Fibroblast of peridontal ligament (primary cell): ENCODE measurements around the gene MGAT3.
A peak's percentile ranks its signal among the peaks of the same experiment; 100 is the strongest.

Experiments
- DNase-seq: peaks from one replicate; pipeline ENCODE4 v3.0.0-alpha.2; 2010; ENCODE audit errors: extremely low read depth

Gene MGAT3

GRCh38 chr22:39428597-39429071 lies 28.2 kb upstream of the MGAT3 start:
- DNase-seq = no peak

GRCh38 chr22:39429186-39429585 lies 27.6 kb upstream of the MGAT3 start:
- no peak for DNase-seq

- no peak for DNase-seq
Observed at GRCh38 chr22:39429916-39430575, 26.8 kb upstream of the MGAT3 start.

- no peak for DNase-seq
Observed at GRCh38 chr22:39430576-39431150, 26.1 kb upstream of the MGAT3 start.

- DNase-seq = no peak
Observed at GRCh38 chr22:39431216-39431801, 25.5 kb upstream of the MGAT3 start.

- DNase-seq = no peak
Observed at GRCh38 chr22:39431821-39432251, 25.0 kb upstream of the MGAT3 start.

GRCh38 chr22:39432361-39432811 lies 24.4 kb upstream of the MGAT3 start:
- DNase-seq = no peak

- DNase-seq = no peak
Observed at GRCh38 chr22:39433476-39434242, 23.2 kb upstream of the MGAT3 start.

GRCh38 chr22:39434243-39434653 lies 22.6 kb upstream of the MGAT3 start:
- DNase-seq = no peak

- no peak for DNase-seq
Observed at GRCh38 chr22:39434721-39435120, 22.1 kb upstream of the MGAT3 start.

GRCh38 chr22:39435616-39436015 lies 21.2 kb upstream of the MGAT3 start:
- DNase-seq = no peak

GRCh38 chr22:39437791-39438704 lies 18.8 kb upstream of the MGAT3 start:
- no peak for DNase-seq

GRCh38 chr22:39439170-39439569 lies 17.6 kb upstream of the MGAT3 start:
- DNase-seq = peak; percentile 52

GRCh38 chr22:39443398-39443797 lies 13.4 kb upstream of the MGAT3 start:
- no peak for DNase-seq

- no peak for DNase-seq
Observed at GRCh38 chr22:39444247-39444800, 12.5 kb upstream of the MGAT3 start.

- DNase-seq = no peak
Observed at GRCh38 chr22:39444937-39445465, 11.8 kb upstream of the MGAT3 start.

- no peak for DNase-seq
Observed at GRCh38 chr22:39445678-39446077, 11.1 kb upstream of the MGAT3 start.

- no peak for DNase-seq
Observed at GRCh38 chr22:39446239-39446721, 10.5 kb upstream of the MGAT3 start.

- no peak for DNase-seq
Observed at GRCh38 chr22:39448205-39449054, 8.4 kb upstream of the MGAT3 start.

- DNase-seq = no peak
Observed at GRCh38 chr22:39449708-39450107, 7.1 kb upstream of the MGAT3 start.
